ENCODE results near the gene FBXL13. TPM values are rescaled to one million over a fixed set of nuclear protein-coding genes. Genes with fewer than 3 reads are reported as not detected.
"Not testable (repeated sequence)": the region's sequence is repeated elsewhere in the genome, so short reads cannot be mapped to it uniquely, and the experiment has no call there.

The FBXL13 gene
- polyA plus RNA-seq, 1 donor from 2014 or later, result 0.57 TPM

DNA sequence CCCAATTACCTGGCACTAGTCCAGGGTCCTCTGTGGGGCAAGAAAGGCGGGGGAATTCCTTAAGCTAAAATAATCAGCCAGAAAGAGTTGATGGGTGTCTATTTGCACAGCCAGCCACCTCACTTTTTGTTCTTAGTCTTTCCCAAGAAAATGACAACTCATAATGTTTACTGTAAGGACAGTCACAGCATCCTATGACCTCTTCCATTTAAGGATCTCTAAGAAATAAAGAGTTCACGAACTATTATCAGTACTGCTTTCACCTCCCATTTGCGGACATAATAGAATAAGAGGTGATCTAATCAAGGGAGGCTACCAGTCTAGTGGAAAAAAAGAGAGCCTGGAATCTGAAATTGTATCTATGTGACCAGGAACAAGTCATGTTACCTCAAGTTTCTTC lies 234.2 kb downstream of the FBXL13 start:
- H3K27ac ChIP-seq (ENCODE audit: low read length), result no peak overlapping the region
- TF ChIP-seq MXI1 (conservative IDR thresholded peaks at IDR 0.05; ENCODE audit: poor library complexity, severe bottlenecking), result no peak
- TF ChIP-seq, protein P1, sequence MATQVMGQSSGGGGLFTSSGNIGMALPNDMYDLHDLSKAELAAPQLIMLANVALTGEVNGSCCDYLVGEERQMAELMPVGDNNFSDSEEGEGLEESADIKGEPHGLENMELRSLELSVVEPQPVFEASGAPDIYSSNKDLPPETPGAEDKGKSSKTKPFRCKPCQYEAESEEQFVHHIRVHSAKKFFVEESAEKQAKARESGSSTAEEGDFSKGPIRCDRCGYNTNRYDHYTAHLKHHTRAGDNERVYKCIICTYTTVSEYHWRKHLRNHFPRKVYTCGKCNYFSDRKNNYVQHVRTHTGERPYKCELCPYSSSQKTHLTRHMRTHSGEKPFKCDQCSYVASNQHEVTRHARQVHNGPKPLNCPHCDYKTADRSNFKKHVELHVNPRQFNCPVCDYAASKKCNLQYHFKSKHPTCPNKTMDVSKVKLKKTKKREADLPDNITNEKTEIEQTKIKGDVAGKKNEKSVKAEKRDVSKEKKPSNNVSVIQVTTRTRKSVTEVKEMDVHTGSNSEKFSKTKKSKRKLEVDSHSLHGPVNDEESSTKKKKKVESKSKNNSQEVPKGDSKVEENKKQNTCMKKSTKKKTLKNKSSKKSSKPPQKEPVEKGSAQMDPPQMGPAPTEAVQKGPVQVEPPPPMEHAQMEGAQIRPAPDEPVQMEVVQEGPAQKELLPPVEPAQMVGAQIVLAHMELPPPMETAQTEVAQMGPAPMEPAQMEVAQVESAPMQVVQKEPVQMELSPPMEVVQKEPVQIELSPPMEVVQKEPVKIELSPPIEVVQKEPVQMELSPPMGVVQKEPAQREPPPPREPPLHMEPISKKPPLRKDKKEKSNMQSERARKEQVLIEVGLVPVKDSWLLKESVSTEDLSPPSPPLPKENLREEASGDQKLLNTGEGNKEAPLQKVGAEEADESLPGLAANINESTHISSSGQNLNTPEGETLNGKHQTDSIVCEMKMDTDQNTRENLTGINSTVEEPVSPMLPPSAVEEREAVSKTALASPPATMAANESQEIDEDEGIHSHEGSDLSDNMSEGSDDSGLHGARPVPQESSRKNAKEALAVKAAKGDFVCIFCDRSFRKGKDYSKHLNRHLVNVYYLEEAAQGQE (IDR thresholded peaks at IDR 0.05; ENCODE audit: borderline replicate concordance), result no peak
- TF ChIP-seq RAD21 (conservative IDR thresholded peaks at IDR 0.05), result no peak
- TF ChIP-seq SMC3 (conservative IDR thresholded peaks at IDR 0.05; ENCODE audit: poor library complexity), result no peak
- TF ChIP-seq, protein P2, sequence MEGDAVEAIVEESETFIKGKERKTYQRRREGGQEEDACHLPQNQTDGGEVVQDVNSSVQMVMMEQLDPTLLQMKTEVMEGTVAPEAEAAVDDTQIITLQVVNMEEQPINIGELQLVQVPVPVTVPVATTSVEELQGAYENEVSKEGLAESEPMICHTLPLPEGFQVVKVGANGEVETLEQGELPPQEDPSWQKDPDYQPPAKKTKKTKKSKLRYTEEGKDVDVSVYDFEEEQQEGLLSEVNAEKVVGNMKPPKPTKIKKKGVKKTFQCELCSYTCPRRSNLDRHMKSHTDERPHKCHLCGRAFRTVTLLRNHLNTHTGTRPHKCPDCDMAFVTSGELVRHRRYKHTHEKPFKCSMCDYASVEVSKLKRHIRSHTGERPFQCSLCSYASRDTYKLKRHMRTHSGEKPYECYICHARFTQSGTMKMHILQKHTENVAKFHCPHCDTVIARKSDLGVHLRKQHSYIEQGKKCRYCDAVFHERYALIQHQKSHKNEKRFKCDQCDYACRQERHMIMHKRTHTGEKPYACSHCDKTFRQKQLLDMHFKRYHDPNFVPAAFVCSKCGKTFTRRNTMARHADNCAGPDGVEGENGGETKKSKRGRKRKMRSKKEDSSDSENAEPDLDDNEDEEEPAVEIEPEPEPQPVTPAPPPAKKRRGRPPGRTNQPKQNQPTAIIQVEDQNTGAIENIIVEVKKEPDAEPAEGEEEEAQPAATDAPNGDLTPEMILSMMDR (IDR thresholded peaks at IDR 0.05; ENCODE audit: poor library complexity, severe bottlenecking), result no peak
- TF ChIP-seq TAF1 (IDR thresholded peaks at IDR 0.05; ENCODE audit: low read depth), result no peak
- H4K20me1 ChIP-seq (ENCODE audit: insufficient read depth), result no peaks in the 10 kb centered on the region

DNA sequence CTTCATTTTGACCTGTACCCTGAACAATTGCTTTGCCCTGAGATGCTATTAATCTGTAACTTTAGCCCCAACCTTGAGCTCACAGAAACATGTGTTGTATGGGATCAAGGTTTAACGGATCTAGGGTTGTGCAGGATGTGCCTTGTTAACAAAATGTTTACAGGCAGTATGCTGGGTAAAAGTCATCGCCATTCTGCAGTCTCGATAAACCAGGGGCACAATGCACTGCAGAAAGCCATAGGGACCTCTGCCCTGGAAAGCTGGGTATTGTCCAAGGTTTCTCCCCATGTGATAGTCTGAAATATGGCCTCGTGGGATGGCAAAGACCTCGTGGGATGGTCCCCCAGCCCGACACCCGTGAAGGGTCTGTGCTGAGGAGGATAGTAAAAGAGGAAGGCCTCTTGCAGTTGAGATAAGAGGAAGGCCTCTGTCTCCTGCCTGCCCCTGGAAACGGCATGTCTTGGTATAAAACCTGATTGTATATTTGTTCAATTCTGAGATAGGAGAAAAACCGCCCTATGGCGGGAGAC lies 236.0 kb downstream of the FBXL13 start:
- not testable (repeated sequence) for H3K9ac ChIP-seq (ENCODE audit: low read length); H3K9me2 ChIP-seq (ENCODE audit: insufficient read depth, low read length); H3K79me2 ChIP-seq (replicated peaks; ENCODE audit: insufficient read depth, low read length); H3K9me3 ChIP-seq (ENCODE audit: low read length); H2AFZ ChIP-seq (ENCODE audit: low read depth, low read length); H3K27me3 ChIP-seq (ENCODE audit: insufficient read depth, low read depth, low read length); H3K36me3 ChIP-seq (ENCODE audit: insufficient read depth, low read length); H4K20me1 ChIP-seq (ENCODE audit: insufficient read depth); H3K4me3 ChIP-seq (ENCODE audit: low read length); H3K4me2 ChIP-seq (ENCODE audit: low read length); H3F3A ChIP-seq (ENCODE audit: insufficient read depth, low read length, poor library complexity, severe bottlenecking); H3K27ac ChIP-seq (ENCODE audit: low read length)

More for the DNA sequence above, 234.2 kb downstream of the FBXL13 start:
- no peaks in the 10 kb centered on the region for H3K9me3 ChIP-seq (ENCODE audit: low read length)
- no peaks in the 10 kb centered on the region for H3K79me2 ChIP-seq (replicated peaks; ENCODE audit: insufficient read depth, low read length)
- no peaks in the 10 kb centered on the region for H3K9me2 ChIP-seq (ENCODE audit: insufficient read depth, low read length)
- no peak overlapping the region for H2AFZ ChIP-seq (ENCODE audit: low read depth, low read length)
- no peaks in the 10 kb centered on the region for H3K36me3 ChIP-seq (ENCODE audit: insufficient read depth, low read length)
- H3F3A ChIP-seq (ENCODE audit: insufficient read depth, low read length, poor library complexity, severe bottlenecking), result no peaks in the 10 kb centered on the region
- H3K4me3 ChIP-seq (ENCODE audit: low read length), result no peak overlapping the region
- no peaks in the 10 kb centered on the region for H3K27me3 ChIP-seq (ENCODE audit: insufficient read depth, low read depth, low read length)
- H3K4me2 ChIP-seq (ENCODE audit: low read length), result no peak overlapping the region
- no peak overlapping the region for H3K9ac ChIP-seq (ENCODE audit: low read length)

DNA sequence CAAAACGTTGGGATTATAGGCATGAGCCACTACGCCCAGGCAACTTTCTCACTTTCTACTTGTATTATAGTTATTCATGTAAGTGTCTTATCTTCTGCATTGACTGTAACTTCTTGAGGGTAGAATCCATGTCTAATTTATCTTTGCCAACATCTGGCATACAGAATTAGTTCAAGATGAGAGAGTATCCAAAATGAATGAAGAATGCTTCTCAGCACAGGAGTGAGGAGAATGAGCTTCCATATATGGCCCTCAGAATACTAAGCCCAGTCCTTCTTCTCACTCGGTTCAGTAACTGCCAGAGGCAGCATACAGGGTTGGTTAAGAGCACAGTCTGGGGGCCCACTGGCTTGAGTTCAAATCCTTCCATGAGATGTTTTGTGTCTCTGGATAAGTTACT lies 236.8 kb downstream of the FBXL13 start:
- TF ChIP-seq, protein P2 (IDR thresholded peaks at IDR 0.05; ENCODE audit: poor library complexity, severe bottlenecking), result no peak
- TF ChIP-seq, protein P1 (IDR thresholded peaks at IDR 0.05; ENCODE audit: borderline replicate concordance), result no peak
- TF ChIP-seq RAD21 (conservative IDR thresholded peaks at IDR 0.05), result no peak
- TF ChIP-seq TAF1 (IDR thresholded peaks at IDR 0.05; ENCODE audit: low read depth), result no peak
- no peak for TF ChIP-seq MXI1 (conservative IDR thresholded peaks at IDR 0.05; ENCODE audit: poor library complexity, severe bottlenecking)
- TF ChIP-seq SMC3 (conservative IDR thresholded peaks at IDR 0.05; ENCODE audit: poor library complexity), result no peak
- TF ChIP-seq EZH2 (IDR thresholded peaks at IDR 0.05; ENCODE audit: borderline replicate concordance, insufficient read depth, low read length, poor library complexity, severe bottlenecking), result no peak
- no peak for TF ChIP-seq POLR2AphosphoS5 (IDR thresholded peaks at IDR 0.05)
- no peak for TF ChIP-seq EP300 (conservative IDR thresholded peaks at IDR 0.05; ENCODE audit: poor library complexity, severe bottlenecking)
- Histone ChIP-seq H3K9me3 (ENCODE audit: low read length) (no peaks in the 10 kb centered on the region), H3F3A (ENCODE audit: insufficient read depth, low read length, poor library complexity, severe bottlenecking) (no peaks in the 10 kb centered on the region), H3K4me2 (ENCODE audit: low read length) (no peak overlapping the region), H2AFZ (ENCODE audit: low read depth, low read length) (no peak overlapping the region), H3K36me3 (ENCODE audit: insufficient read depth, low read length) (no peaks in the 10 kb centered on the region), H3K4me3 (ENCODE audit: low read length) (no peak overlapping the region), H3K27me3 (ENCODE audit: insufficient read depth, low read depth, low read length) (no peaks in the 10 kb centered on the region), H3K9me2 (ENCODE audit: insufficient read depth, low read length) (no peaks in the 10 kb centered on the region), H4K20me1 (ENCODE audit: insufficient read depth) (no peaks in the 10 kb centered on the region), H3K79me2 (replicated peaks; ENCODE audit: insufficient read depth, low read length) (no peaks in the 10 kb centered on the region), H3K27ac (ENCODE audit: low read length) (no peak overlapping the region), H3K9ac (ENCODE audit: low read length) (no peak overlapping the region)

Measured in neural cell (in vitro differentiated cells).